ENCODE data around the gene HRK.

GRCh38 chr12:116890330-116890729, 9.1 kb upstream of the HRK start:
- TF ChIP-seq CTCF (IDR thresholded peaks at IDR 0.05) = no peak
- TF ChIP-seq POLR2A (IDR thresholded peaks at IDR 0.05) = no peak
